GM18870 (cell line): ENCODE measurements around the gene ARTN.

Source experiments
- ATAC-seq: cut with Tn5 transposase; IDR thresholded peaks from one replicate; pipeline ENCODE4 v1.9.1; 2021; ENCODE audit warnings: moderate library complexity; ENCODE audit not compliant: unreplicated experiment

Gene ARTN

GRCh38 chr1:43970502-43970901 lies 36.9 kb downstream of the ARTN start:
- no peak for ATAC-seq

- ATAC-seq = no peak
Measured at GRCh38 chr1:43970911-43971310, 37.3 kb downstream of the ARTN start.

GRCh38 chr1:43971336-43971980 lies 37.9 kb downstream of the ARTN start:
- no peak for ATAC-seq

- no peak for ATAC-seq
Measured at GRCh38 chr1:43973981-43974442, 40.4 kb downstream of the ARTN start.

- ATAC-seq = peak; percentile 54
Measured at GRCh38 chr1:43974443-43975248, 41.0 kb downstream of the ARTN start, which contains the start of gene ATP6V0B. Gene ATP6V0B (plus strand): TSS chr1:43974960. CDS start chr1:43975041, 81 bp downstream.

- no peak for ATAC-seq
Measured at GRCh38 chr1:43975249-43975961, 41.8 kb downstream of the ARTN start.

GRCh38 chr1:43976045-43976444 lies 42.4 kb downstream of the ARTN start:
- ATAC-seq = no peak

GRCh38 chr1:43976890-43977289 lies 43.3 kb downstream of the ARTN start:
- no peak for ATAC-seq

- no peak for ATAC-seq
Measured at GRCh38 chr1:43977376-43978263, 44.0 kb downstream of the ARTN start.

GRCh38 chr1:43978264-43978550 lies 44.6 kb downstream of the ARTN start:
- ATAC-seq = no peak

GRCh38 chr1:43978551-43979260 lies 45.1 kb downstream of the ARTN start, which contains the start of gene B4GALT2:
Gene B4GALT2 (plus strand): TSS chr1:43979210. CDS start chr1:43981161, 1,951 bp downstream.
- ATAC-seq = no peak

GRCh38 chr1:43979261-43979527 lies 45.6 kb downstream of the ARTN start:
- ATAC-seq = no peak

GRCh38 chr1:43979528-43980254 lies 46.1 kb downstream of the ARTN start:
- no peak for ATAC-seq

GRCh38 chr1:43980255-43981134 lies 46.9 kb downstream of the ARTN start:
- ATAC-seq = no peak

GRCh38 chr1:43981135-43981491 lies 47.5 kb downstream of the ARTN start:
- ATAC-seq = no peak

GRCh38 chr1:43981636-43982035 lies 48.0 kb downstream of the ARTN start:
- ATAC-seq = no peak

GRCh38 chr1:43982241-43982640 lies 48.6 kb downstream of the ARTN start:
- ATAC-seq = no peak

GRCh38 chr1:43982808-43983207 lies 49.2 kb downstream of the ARTN start:
- ATAC-seq = no peak
